CD8-positive, alpha-beta memory T cell (primary cell): Measurements from ENCODE around the gene CKAP2L. TPM values are rescaled to one million over a fixed set of nuclear protein-coding genes. Genes with fewer than 3 reads are reported as not detected.
"Not testable (repeated sequence)": the region's sequence is repeated elsewhere in the genome, so short reads cannot be mapped to it uniquely, and the experiment has no call there.

ENCODE experiments used
- CTCF ChIA-PET: fragments of 350-600 bp; sonication (Branson Sonifier 250); formaldehyde crosslinking; loops from one replicate; lab custom pipeline; 2021; ENCODE audit warnings: antibody characterized with exemption; lab: Charles Lee
- POLR2A ChIA-PET: fragments of 350-600 bp; sonication (Branson Sonifier 250); formaldehyde crosslinking; loops from one replicate; lab custom pipeline; 2021; ENCODE audit warnings: antibody characterized with exemption; lab: Charles Lee
- DNase-seq, 5 donors: peaks; one replicate each; pipeline versions ENCODE4 v3.0.0 to v3.0.0-alpha.2; 2020 to 2022; ENCODE audit warnings: mixed read lengths in 1 of 5
- H3K27ac ChIP-seq: one replicate; pipeline ENCODE4 v1.7.0; 2013; ENCODE audit warnings: low read depth, mild to moderate bottlenecking, low read length, moderate library complexity
- H3K27me3 ChIP-seq: 2 replicates; pipeline ENCODE4 v1.7.0; 2013; ENCODE audit warnings: low read length, mild to moderate bottlenecking; ENCODE audit not compliant: insufficient read depth, poor library complexity, severe bottlenecking
- H3K36me3 ChIP-seq: 2 replicates; pipeline ENCODE4 v1.7.0; 2013; ENCODE audit warnings: mild to moderate bottlenecking, low read length, moderate library complexity; ENCODE audit not compliant: insufficient read depth
- H3K4me1 ChIP-seq: 2 replicates; pipeline ENCODE4 v1.7.0; 2013; ENCODE audit warnings: mild to moderate bottlenecking, low read length, moderate library complexity; ENCODE audit not compliant: insufficient read depth
- H3K4me3 ChIP-seq: 2 replicates; pipeline ENCODE4 v1.7.0; 2013; ENCODE audit warnings: mild to moderate bottlenecking, low read length
- H3K9me3 ChIP-seq: 2 replicates; pipeline ENCODE4 v1.7.0; 2013; ENCODE audit warnings: mild to moderate bottlenecking, low read length
- H3K27ac Mint-ChIP-seq, 8 donors: one replicate each; pipeline ENCODE4 v1.8.0; 2020 to 2021; ENCODE audit warnings: mixed read lengths in 8 of 8, mild to moderate bottlenecking in 6 of 8, inconsistent platforms in 3 of 8, moderate library complexity in 3 of 8
- H3K27me3 Mint-ChIP-seq, 2 donors: one replicate each; pipeline ENCODE4 v1.8.0; 2020 to 2021; ENCODE audit warnings: mixed read lengths in 2 of 2, mild to moderate bottlenecking in 1 of 2, moderate library complexity in 1 of 2
- H3K36me3 Mint-ChIP-seq, 3 donors: one replicate each; pipeline ENCODE4 v1.8.0; 2020 to 2021; ENCODE audit warnings: mixed read lengths in 3 of 3, inconsistent platforms in 1 of 3, mild to moderate bottlenecking in 1 of 3
- H3K4me1 Mint-ChIP-seq, 3 donors: one replicate each; pipeline ENCODE4 v1.8.0; 2020 to 2021; ENCODE audit warnings: mixed read lengths in 3 of 3, inconsistent platforms in 1 of 3, mild to moderate bottlenecking in 1 of 3
- H3K4me3 Mint-ChIP-seq, 7 donors: one replicate each; pipeline ENCODE4 v1.8.0; 2020 to 2021; ENCODE audit warnings: mixed read lengths in 7 of 7, mild to moderate bottlenecking in 6 of 7, moderate library complexity in 4 of 7, inconsistent platforms in 2 of 7
- H3K9me3 Mint-ChIP-seq, 5 donors: one replicate each; pipeline ENCODE4 v1.8.0; 2020 to 2022; ENCODE audit warnings: mixed read lengths in 5 of 5, mild to moderate bottlenecking in 3 of 5, moderate library complexity in 2 of 5, inconsistent platforms in 1 of 5
- polyA plus RNA-seq: library from polyadenylated mRNA; unstranded; fragments of 300-500 nt; fragmentation: Illumina TruSeq; gene quantifications from one replicate; pipeline ENCODE4 v1.2.3, GENCODE V29; 2021
- total RNA-seq, 2 experiments: library from RNA; stranded (reverse); gene quantifications; one replicate each; pipeline ENCODE4 v1.2.3, GENCODE V29; 2021

CKAP2L gene
- total and polyA plus RNA-seq, 3 experiments from 2014 or later: 19.1 to 19.6 TPM; not detected in 1

GRCh38 chr2:112708968-112709367 lies 55.4 kb downstream of the CKAP2L start:
- Mint-ChIP-seq H3K36me3 (no peaks in the 10 kb centered on the region), H3K4me3 (peak overlapping the region in 4 of 7 donors; percentile 26 to 73 (median 48)), H3K4me1 (peaks cover 37 to 49% (median 39%) of the 10 kb centered on the region in 3 donors), H3K27me3 (peaks cover 0 to 4% of the 10 kb centered on the region in 2 donors), H3K27ac (peak overlapping the region in 5 of 8 donors; percentile 24 to 78 (median 58)), H3K9me3 (no peaks in the 10 kb centered on the region)
- no peaks in the 10 kb centered on the region for H3K36me3 ChIP-seq
- H3K27me3 ChIP-seq: no peaks in the 10 kb centered on the region
- H3K27ac ChIP-seq: no peak overlapping the region
- H3K4me3 ChIP-seq: no peak overlapping the region
- peaks cover 16% of the 10 kb centered on the region for H3K4me1 ChIP-seq
- DNase-seq: no peak
- no peaks in the 10 kb centered on the region for H3K9me3 ChIP-seq
- CTCF ChIA-PET: interaction anchor here (1.4 to 1.7 kb wide), 2 partner anchors 19 to 109 kb away, joined by 5 to 6 read pairs; no protein-coding TSS in a partner anchor
- POLR2A ChIA-PET: no interaction called here

GRCh38 chr2:112706947-112707346 lies 57.5 kb downstream of the CKAP2L start:
- H3K27ac ChIP-seq, H3K4me3 ChIP-seq, H3K27me3 ChIP-seq, DNase-seq, H3K9me3 ChIP-seq, H3K36me3 Mint-ChIP-seq, H3K9me3 Mint-ChIP-seq, H3K27ac Mint-ChIP-seq, H3K36me3 ChIP-seq, H3K27me3 Mint-ChIP-seq: not testable (repeated sequence)
- H3K4me1 ChIP-seq: peaks cover 16% of the 10 kb centered on the region
- ChIA-PET POLR2A (interaction anchor here (1.2 kb wide), 1 partner anchor 12 kb away, joined by 11 read pairs; no protein-coding TSS in a partner anchor), CTCF (interaction anchor here (0.8 to 2.1 kb wide), 3 partner anchors 10 to 177 kb away, joined by 4 to 14 read pairs (median 4); no protein-coding TSS in a partner anchor)
- H3K4me3 Mint-ChIP-seq: peak overlapping the region in 1 of 7 donors; percentile 12
- H3K4me1 Mint-ChIP-seq: peaks cover 37 to 49% (median 39%) of the 10 kb centered on the region in 3 donors

GRCh38 chr2:112706170-112706664 lies 58.2 kb downstream of the CKAP2L start:
- peaks cover 16% of the 10 kb centered on the region for H3K4me1 ChIP-seq
- ChIA-PET CTCF (interaction anchor here (0.8 to 2.1 kb wide), 3 partner anchors 9 to 14 kb away, joined by 4 to 14 read pairs (median 4); no protein-coding TSS in a partner anchor), POLR2A (interaction anchor here (1.2 kb wide), 1 partner anchor 13 kb away, joined by 11 read pairs; no protein-coding TSS in a partner anchor)
- H3K36me3 ChIP-seq: no peaks in the 10 kb centered on the region
- no peak overlapping the region for H3K27ac ChIP-seq
- Mint-ChIP-seq H3K27me3 (peaks cover 2 to 11% of the 10 kb centered on the region in 2 donors), H3K27ac (peak overlapping the region in 6 of 8 donors; percentile 16 to 58 (median 40)), H3K4me1 (peaks cover 37 to 49% (median 39%) of the 10 kb centered on the region in 3 donors), H3K36me3 (peaks cover 0 to 2% (median 0%) of the 10 kb centered on the region in 3 donors), H3K4me3 (peak overlapping the region in 6 of 7 donors; percentile 1 to 70 (median 49)), H3K9me3 (no peaks in the 10 kb centered on the region)
- H3K27me3 ChIP-seq: no peaks in the 10 kb centered on the region
- peak in 4 of 5 donors; percentile 45 to 71 (median 60) for DNase-seq
- no peak overlapping the region for H3K4me3 ChIP-seq
- H3K9me3 ChIP-seq: no peaks in the 10 kb centered on the region

GRCh38 chr2:112705575-112705974 lies 58.8 kb downstream of the CKAP2L start:
- H3K4me1 ChIP-seq: peaks cover 16% of the 10 kb centered on the region
- no peaks in the 10 kb centered on the region for H3K27me3 ChIP-seq
- no peaks in the 10 kb centered on the region for H3K9me3 ChIP-seq
- H3K4me1 Mint-ChIP-seq: peaks cover 37 to 49% (median 37%) of the 10 kb centered on the region in 3 donors
- no peak for DNase-seq
- H3K4me3 Mint-ChIP-seq: no peak overlapping the region
- H3K27ac Mint-ChIP-seq: no peak overlapping the region
- ChIA-PET POLR2A (interaction anchor here (1.2 kb wide), 1 partner anchor 13 kb away, joined by 11 read pairs; no protein-coding TSS in a partner anchor), CTCF (interaction anchor here (1.4 to 2.1 kb wide), 2 partner anchors 11 to 14 kb away, joined by 4 to 14 read pairs; no protein-coding TSS in a partner anchor)
- H3K36me3 Mint-ChIP-seq: peaks cover 0 to 2% (median 0%) of the 10 kb centered on the region in 3 donors
- H3K4me3 ChIP-seq: no peak overlapping the region
- no peak overlapping the region for H3K27ac ChIP-seq
- peaks cover 2 to 14% of the 10 kb centered on the region in 2 donors for H3K27me3 Mint-ChIP-seq
- no peaks in the 10 kb centered on the region for H3K36me3 ChIP-seq
- H3K9me3 Mint-ChIP-seq: no peaks in the 10 kb centered on the region

GRCh38 chr2:112703684-112704083 lies 60.7 kb downstream of the CKAP2L start:
- Histone ChIP-seq H3K9me3 (no peaks in the 10 kb centered on the region), H3K27ac (no peak overlapping the region), H3K27me3 (no peaks in the 10 kb centered on the region), H3K4me3 (no peak overlapping the region), H3K36me3 (no peaks in the 10 kb centered on the region), H3K4me1 (peaks cover 16% of the 10 kb centered on the region)
- Mint-ChIP-seq H3K4me1 (peaks cover 27 to 36% (median 30%) of the 10 kb centered on the region in 3 donors), H3K27me3 (peaks cover 2 to 14% of the 10 kb centered on the region in 2 donors), H3K9me3 (no peaks in the 10 kb centered on the region), H3K27ac (no peak overlapping the region), H3K4me3 (no peak overlapping the region), H3K36me3 (peaks cover 0 to 2% (median 0%) of the 10 kb centered on the region in 3 donors)
- POLR2A ChIA-PET: no interaction called here
- no peak for DNase-seq
- CTCF ChIA-PET: no interaction called here

- no peak for DNase-seq
- H3K27ac ChIP-seq: no peak overlapping the region
- H3K27me3 ChIP-seq: no peaks in the 10 kb centered on the region
- no peak overlapping the region for H3K4me3 Mint-ChIP-seq
- H3K36me3 Mint-ChIP-seq: peaks cover 0 to 2% (median 0%) of the 10 kb centered on the region in 3 donors
- POLR2A ChIA-PET: no interaction called here
- no peaks in the 10 kb centered on the region for H3K9me3 Mint-ChIP-seq
- H3K4me1 Mint-ChIP-seq: peaks cover 5 to 10% (median 8%) of the 10 kb centered on the region in 3 donors
- no peaks in the 10 kb centered on the region for H3K36me3 ChIP-seq
- CTCF ChIA-PET: interaction anchor here (1.0 kb wide), 1 partner anchor 9 kb away, joined by 3 read pairs; no protein-coding TSS in a partner anchor
- no peaks in the 10 kb centered on the region for H3K9me3 ChIP-seq
- H3K27ac Mint-ChIP-seq: no peak overlapping the region
- H3K4me3 ChIP-seq: no peak overlapping the region
- peaks cover 2 to 14% of the 10 kb centered on the region in 2 donors for H3K27me3 Mint-ChIP-seq
- H3K4me1 ChIP-seq: peaks cover 8% of the 10 kb centered on the region
Measured at GRCh38 chr2:112701052-112701451, 63.4 kb downstream of the CKAP2L start.

GRCh38 chr2:112699984-112700667 lies 64.3 kb downstream of the CKAP2L start:
- Histone ChIP-seq H3K27ac (no peak overlapping the region), H3K36me3 (no peaks in the 10 kb centered on the region), H3K4me3 (no peak overlapping the region), H3K9me3 (no peaks in the 10 kb centered on the region), H3K4me1 (no peaks in the 10 kb centered on the region), H3K27me3 (no peaks in the 10 kb centered on the region)
- no peak overlapping the region for H3K4me3 Mint-ChIP-seq
- no peaks in the 10 kb centered on the region for H3K9me3 Mint-ChIP-seq
- ChIA-PET POLR2A (no interaction called here), CTCF (interaction anchor here (0.7 to 1.0 kb wide), 2 partner anchors 8 to 11 kb away, joined by 3 read pairs; no protein-coding TSS in a partner anchor)
- peaks cover 0 to under 1% (median 0%) of the 10 kb centered on the region in 3 donors for H3K4me1 Mint-ChIP-seq
- no peak for DNase-seq
- peaks cover 2 to 14% of the 10 kb centered on the region in 2 donors for H3K27me3 Mint-ChIP-seq
- H3K27ac Mint-ChIP-seq: no peak overlapping the region
- peaks cover 0 to 2% (median 0%) of the 10 kb centered on the region in 3 donors for H3K36me3 Mint-ChIP-seq
